ENCODE measurements around the gene CRYL1.

CRYL1 gene

GRCh38 chr13:20424949-20425348, 100.7 kb downstream of the CRYL1 start:
- DNase-seq (ENCODE audit: low read depth) = no peak

GRCh38 chr13:20424559-20424852, 101.2 kb downstream of the CRYL1 start:
- DNase-seq (ENCODE audit: low read depth) = no peak

GRCh38 chr13:20422362-20422761, 103.3 kb downstream of the CRYL1 start:
- no peak for DNase-seq (ENCODE audit: low read depth)

- DNase-seq (ENCODE audit: low read depth) = no peak
Measured at GRCh38 chr13:20420938-20421337, 104.7 kb downstream of the CRYL1 start.

- no peak for DNase-seq (ENCODE audit: low read depth)
Measured at GRCh38 chr13:20418953-20419352, 106.7 kb downstream of the CRYL1 start.

- no peak for DNase-seq (ENCODE audit: low read depth)
Measured at GRCh38 chr13:20416223-20416745, 109.4 kb downstream of the CRYL1 start.

GRCh38 chr13:20415694-20416107, 110.0 kb downstream of the CRYL1 start:
- no peak for DNase-seq (ENCODE audit: low read depth)

GRCh38 chr13:20415306-20415679, 110.4 kb downstream of the CRYL1 start:
- no peak for DNase-seq (ENCODE audit: low read depth)

- no peak for DNase-seq (ENCODE audit: low read depth)
Measured at GRCh38 chr13:20414546-20415305, 110.9 kb downstream of the CRYL1 start.

- DNase-seq (ENCODE audit: low read depth) = no peak
Measured at GRCh38 chr13:20412691-20413355, 112.8 kb downstream of the CRYL1 start.

- DNase-seq (ENCODE audit: low read depth) = no peak
Measured at GRCh38 chr13:20411638-20412342, 113.9 kb downstream of the CRYL1 start.

- DNase-seq (ENCODE audit: low read depth) = no peak
Measured at GRCh38 chr13:20410726-20411125, 114.9 kb downstream of the CRYL1 start.

GRCh38 chr13:20408181-20408580, 117.5 kb downstream of the CRYL1 start:
- DNase-seq (ENCODE audit: low read depth) = no peak

- DNase-seq (ENCODE audit: low read depth) = no peak
Measured at GRCh38 chr13:20407759-20408158, 117.9 kb downstream of the CRYL1 start.

- DNase-seq (ENCODE audit: low read depth) = no peak
Measured at GRCh38 chr13:20405691-20406090, 120.0 kb downstream of the CRYL1 start.

GRCh38 chr13:20404488-20405222, 121.0 kb downstream of the CRYL1 start:
- DNase-seq (ENCODE audit: low read depth) = no peak

- DNase-seq (ENCODE audit: low read depth) = no peak
Measured at GRCh38 chr13:20403826-20404225, 121.8 kb downstream of the CRYL1 start.

GRCh38 chr13:20402881-20403280, 122.8 kb downstream of the CRYL1 start:
- no peak for DNase-seq (ENCODE audit: low read depth)

GRCh38 chr13:20401931-20402856, 123.5 kb downstream of the CRYL1 start:
- no peak for DNase-seq (ENCODE audit: low read depth)

GRCh38 chr13:20401531-20401930, 124.1 kb downstream of the CRYL1 start:
- no peak for DNase-seq (ENCODE audit: low read depth)

GRCh38 chr13:20400774-20401173, 124.9 kb downstream of the CRYL1 start:
- DNase-seq (ENCODE audit: low read depth) = no peak
